NCI-H1930 (cell line): ENCODE results near the gene FZD8.

ENCODE experiments used
- DNase-seq, 2 experiments: peaks; one replicate each; lab custom pipeline; 2025; lab: John Stamatoyannopoulos, UW

The FZD8 gene

GRCh38 chr10:35606430-35606829 is 35.7 kb downstream of the FZD8 start:
- no peak for DNase-seq

DNA sequence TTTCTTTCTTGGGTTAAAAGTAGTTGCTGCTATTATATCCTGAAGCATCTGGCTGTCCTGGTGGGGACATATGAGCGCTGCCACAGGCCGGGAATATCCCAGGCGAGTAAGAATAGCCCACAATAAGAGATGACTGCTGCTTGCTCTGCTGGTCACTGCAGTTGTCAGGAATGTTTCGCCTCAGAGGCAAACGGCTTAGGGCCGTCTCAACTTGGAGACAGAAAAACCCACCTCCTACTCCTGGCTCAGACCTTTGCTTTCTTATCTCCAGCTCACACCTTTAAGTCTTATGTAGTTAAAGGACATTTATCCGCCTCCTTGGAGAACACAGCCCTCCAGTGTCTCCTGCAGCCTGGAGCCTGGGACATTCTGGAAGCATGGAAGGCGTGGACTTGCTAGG is 36.9 kb downstream of the FZD8 start, which contains the start of gene GJD4:
Gene GJD4, plus strand, starts transcription at position 151 of the 400 bp plus-strand sequence. Its CDS starts 227 bp downstream, at position 378.
- DNase-seq = no peak

DNA sequence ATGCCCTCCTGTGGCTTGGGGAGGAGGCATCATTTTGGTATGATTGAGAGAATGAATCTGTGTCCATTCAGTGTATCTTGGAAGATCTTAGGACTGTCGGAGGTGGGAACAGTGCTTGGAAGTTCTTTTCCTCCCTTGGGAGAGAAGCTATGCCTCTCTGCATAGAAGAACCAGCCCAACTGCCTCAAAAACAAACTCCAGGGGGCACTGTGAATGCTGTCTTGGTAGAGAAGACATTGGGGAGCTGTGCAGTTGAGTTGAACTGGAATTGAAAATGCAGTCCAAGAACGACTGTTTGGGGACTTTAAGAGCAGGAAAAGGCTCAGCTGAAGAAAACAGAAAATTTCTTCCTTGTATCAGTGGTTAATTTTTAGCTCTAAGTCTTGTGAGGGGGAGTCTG is 41.9 kb downstream of the FZD8 start:
- no peak for DNase-seq

- no peak for DNase-seq
These were observed 43.7 kb downstream of the FZD8 start for GRCh38 chr10:35598379-35598778.

GRCh38 chr10:35595106-35595505 is 47.0 kb downstream of the FZD8 start:
- no peak for DNase-seq

DNA sequence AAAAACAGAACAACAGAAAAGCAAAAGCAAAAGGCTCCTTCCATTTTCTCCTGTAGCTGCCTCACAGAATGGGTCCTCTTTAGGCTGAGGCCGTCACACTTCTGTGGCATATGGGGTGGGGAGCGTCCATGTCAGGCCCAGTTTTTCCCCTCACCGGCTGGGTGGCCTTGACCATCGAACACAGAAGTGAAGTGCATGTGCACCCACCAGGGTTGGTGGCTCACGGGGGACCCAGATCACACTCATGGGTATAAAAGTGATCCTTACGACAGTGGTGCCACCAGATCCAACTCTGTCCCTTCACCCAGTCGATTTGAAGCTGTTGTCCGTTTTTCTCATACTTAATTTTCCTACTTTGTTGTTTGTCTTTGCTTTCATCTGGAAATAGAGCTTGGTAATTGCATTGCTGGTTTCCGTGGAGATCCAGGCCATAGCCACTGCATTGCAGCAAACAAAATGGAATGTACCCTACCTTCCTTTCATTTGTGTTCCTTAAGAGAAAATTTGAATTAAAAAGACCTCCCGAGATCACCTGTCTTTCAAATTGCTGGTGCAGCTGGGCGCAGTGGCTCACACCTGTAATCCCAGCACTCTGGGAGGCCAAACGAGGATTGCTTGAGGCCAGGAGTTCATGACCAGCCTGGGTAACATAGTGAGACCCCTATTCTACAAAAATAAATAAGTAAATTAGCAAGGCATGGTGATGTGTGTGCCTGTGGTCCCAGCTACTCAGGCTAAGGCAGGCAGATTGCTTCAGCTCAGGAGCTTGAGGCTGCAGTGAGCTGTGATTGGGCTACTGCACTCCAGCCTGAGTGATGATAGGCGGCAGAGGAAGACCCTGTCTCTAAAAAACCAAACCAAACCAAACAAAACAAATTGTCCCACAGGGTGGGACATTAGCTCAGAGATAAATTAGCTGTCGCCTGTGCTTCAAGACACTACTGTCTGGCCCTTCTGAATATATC is 47.7 kb downstream of the FZD8 start:
- no peak for DNase-seq

DNA sequence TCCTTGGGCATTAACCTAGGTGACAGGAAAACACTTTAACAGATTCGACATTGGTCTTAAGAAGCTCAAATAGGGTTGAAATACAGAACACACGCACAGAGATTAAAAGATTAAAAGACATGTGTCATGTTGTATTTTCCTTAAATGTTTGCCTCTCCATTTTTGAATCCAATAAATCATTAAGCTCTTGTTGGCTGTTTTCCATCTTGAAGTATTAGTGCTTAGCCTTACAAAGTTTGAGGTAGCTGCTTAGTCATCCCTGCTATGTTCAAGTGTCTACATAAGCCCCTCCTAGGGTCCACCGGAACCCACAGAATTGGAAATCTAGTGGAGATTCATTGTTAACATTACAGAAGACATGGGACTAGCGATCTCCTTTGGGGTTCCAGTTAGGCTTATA is 49.7 kb downstream of the FZD8 start:
- DNase-seq = no peak

GRCh38 chr10:35588836-35589235 is 53.3 kb downstream of the FZD8 start:
- no peak for DNase-seq
